ENCODE results near the gene PARP9.

PARP9 gene

DNA sequence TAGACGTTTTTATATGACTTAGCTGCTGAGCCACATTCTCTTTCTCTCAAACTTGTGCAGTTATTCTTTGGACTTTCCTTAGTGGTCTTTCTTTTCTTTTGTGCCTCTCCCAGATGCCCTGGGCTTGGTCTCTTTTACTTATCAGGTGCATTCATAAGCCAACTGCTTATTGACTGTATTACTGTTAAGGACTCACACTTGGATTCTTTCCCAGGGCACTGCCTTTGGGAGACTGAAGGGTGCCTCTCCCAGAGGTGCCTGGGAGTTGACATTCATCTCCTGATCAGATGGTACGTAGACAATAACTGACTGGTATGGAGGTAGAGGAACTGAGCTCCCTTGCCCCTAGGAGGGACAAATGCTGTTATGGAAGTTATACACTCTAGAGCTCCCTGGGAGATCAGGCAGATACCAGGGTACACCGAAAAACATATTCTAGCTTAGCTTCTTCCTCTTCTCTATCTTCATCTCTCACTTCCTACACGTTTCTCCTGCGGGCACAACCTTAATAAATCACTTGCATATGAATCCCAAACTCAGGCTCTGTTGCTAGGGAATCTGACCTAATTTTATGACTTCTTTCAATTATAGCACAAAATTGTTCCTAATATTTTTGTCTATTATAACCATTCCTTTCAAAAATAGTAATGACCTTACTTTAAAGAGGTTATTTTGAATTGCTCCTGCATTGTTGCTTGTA is 38.1 kb upstream of the PARP9 start:
- ATAC-seq (ENCODE audit: insufficient read depth, low read depth) = no peak
- Histone ChIP-seq H3K4me3 (ENCODE audit: low read depth in 1 of 2, low read length in 2 of 2) (no peak overlapping the region), H3K9me3 (ENCODE audit: insufficient read depth, low read length, severe bottlenecking) (no peaks in the 10 kb centered on the region)

DNA sequence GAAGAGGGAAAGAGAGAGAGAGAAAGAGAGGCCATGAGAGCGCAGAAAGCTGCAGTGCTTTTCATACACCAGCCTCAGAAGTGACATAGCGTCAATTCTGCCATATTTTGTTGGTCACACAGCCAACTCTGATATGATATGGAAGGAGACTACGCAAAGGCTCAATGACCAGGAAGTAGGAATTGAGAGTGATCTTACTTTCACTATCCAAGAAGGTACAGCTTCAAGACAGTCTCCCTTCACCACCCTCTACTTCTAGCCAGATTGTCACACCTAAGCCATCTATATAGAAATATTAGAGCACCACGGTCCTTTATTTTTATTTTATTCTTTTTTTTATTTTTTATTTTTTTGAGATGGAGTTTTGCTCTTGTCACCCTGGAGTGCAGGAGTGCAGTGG is 34.5 kb upstream of the PARP9 start:
- Histone ChIP-seq H3K9me3 (ENCODE audit: insufficient read depth, low read length, severe bottlenecking) (no peaks in the 10 kb centered on the region), H3K27ac (ENCODE audit: low read length) (0 out of 2 replicates have a peak overlapping the region, but pooled peaks have one; percentile 8), H3K36me3 (ENCODE audit: insufficient read depth, low read length) (no peaks in the 10 kb centered on the region), H3K79me2 (ENCODE audit: insufficient read depth, low read length) (no peaks in the 10 kb centered on the region), H2AFZ (ENCODE audit: low read depth, low read length) (no peak overlapping the region), H3K27me3 (ENCODE audit: insufficient read depth, low read length, poor library complexity) (no peaks in the 10 kb centered on the region), H3K4me1 (ENCODE audit: insufficient read depth, low read length) (peaks cover 5% of the 10 kb centered on the region; the same call in 1 of the 2 replicates), H4K20me1 (ENCODE audit: insufficient read depth, low read length) (no peaks in the 10 kb centered on the region), H3K4me3 (ENCODE audit: low read depth in 1 of 2, low read length in 2 of 2) (no peak overlapping the region), H3K4me2 (ENCODE audit: insufficient read depth, low read length) (no peak overlapping the region), H3K9ac (ENCODE audit: low read depth, low read length) (no peak overlapping the region)
- no peak for TF ChIP-seq EZH2 (IDR thresholded peaks at IDR 0.05; ENCODE audit: borderline replicate concordance, low read depth, low read length, severe bottlenecking)
- TF ChIP-seq, protein P1, sequence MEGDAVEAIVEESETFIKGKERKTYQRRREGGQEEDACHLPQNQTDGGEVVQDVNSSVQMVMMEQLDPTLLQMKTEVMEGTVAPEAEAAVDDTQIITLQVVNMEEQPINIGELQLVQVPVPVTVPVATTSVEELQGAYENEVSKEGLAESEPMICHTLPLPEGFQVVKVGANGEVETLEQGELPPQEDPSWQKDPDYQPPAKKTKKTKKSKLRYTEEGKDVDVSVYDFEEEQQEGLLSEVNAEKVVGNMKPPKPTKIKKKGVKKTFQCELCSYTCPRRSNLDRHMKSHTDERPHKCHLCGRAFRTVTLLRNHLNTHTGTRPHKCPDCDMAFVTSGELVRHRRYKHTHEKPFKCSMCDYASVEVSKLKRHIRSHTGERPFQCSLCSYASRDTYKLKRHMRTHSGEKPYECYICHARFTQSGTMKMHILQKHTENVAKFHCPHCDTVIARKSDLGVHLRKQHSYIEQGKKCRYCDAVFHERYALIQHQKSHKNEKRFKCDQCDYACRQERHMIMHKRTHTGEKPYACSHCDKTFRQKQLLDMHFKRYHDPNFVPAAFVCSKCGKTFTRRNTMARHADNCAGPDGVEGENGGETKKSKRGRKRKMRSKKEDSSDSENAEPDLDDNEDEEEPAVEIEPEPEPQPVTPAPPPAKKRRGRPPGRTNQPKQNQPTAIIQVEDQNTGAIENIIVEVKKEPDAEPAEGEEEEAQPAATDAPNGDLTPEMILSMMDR (IDR thresholded peaks at IDR 0.05; ENCODE audit: borderline replicate concordance, extremely low read depth, low read length, poor library complexity, severe bottlenecking) = no peak
- ATAC-seq (ENCODE audit: insufficient read depth, low read depth) (peak; percentile 71; the same call in 2 of the 3 replicates), DNase-seq (no peak)

More for the DNA sequence above, 38.1 kb upstream of the PARP9 start:
- no peak overlapping the region for H3K9ac ChIP-seq (ENCODE audit: low read depth, low read length)
- H3K79me2 ChIP-seq (ENCODE audit: insufficient read depth, low read length) = no peaks in the 10 kb centered on the region
- peaks cover 5% of the 10 kb centered on the region; the same call in 1 of the 2 replicates for H3K4me1 ChIP-seq (ENCODE audit: insufficient read depth, low read length)
- no peak for DNase-seq
- H3K27ac ChIP-seq (ENCODE audit: low read length) = no peak overlapping the region
- H3K27me3 ChIP-seq (ENCODE audit: insufficient read depth, low read length, poor library complexity) = no peaks in the 10 kb centered on the region
- no peaks in the 10 kb centered on the region for H4K20me1 ChIP-seq (ENCODE audit: insufficient read depth, low read length)
- H3K36me3 ChIP-seq (ENCODE audit: insufficient read depth, low read length) = no peaks in the 10 kb centered on the region
- TF ChIP-seq, protein P1 (IDR thresholded peaks at IDR 0.05; ENCODE audit: borderline replicate concordance, extremely low read depth, low read length, poor library complexity, severe bottlenecking) = no peak
- no peak for TF ChIP-seq EZH2 (IDR thresholded peaks at IDR 0.05; ENCODE audit: borderline replicate concordance, low read depth, low read length, severe bottlenecking)
- H3K4me2 ChIP-seq (ENCODE audit: insufficient read depth, low read length) = no peak overlapping the region
- no peak overlapping the region for H2AFZ ChIP-seq (ENCODE audit: low read depth, low read length)

DNA sequence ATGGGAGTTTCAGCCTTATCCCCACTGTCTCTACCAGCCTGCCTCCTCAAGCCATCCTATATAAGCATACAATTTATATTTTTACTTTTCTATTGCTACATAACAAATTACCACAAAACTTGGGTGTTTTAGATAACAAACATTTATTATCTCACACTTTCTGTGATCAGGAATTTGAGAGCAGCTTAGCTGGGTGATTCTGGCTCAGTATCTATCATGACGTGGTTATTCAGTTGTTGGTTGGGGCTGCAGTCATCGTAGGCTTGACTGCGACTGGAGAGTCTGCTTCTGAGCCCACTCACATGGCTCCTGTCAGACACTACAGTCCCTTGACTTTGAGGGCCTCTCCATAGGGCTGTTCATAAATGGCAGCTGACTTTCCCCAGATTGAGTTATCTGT is 34.1 kb upstream of the PARP9 start:
- Histone ChIP-seq H2AFZ (ENCODE audit: low read depth, low read length) (no peak overlapping the region), H3K4me2 (ENCODE audit: insufficient read depth, low read length) (no peak overlapping the region), H3K4me3 (ENCODE audit: low read depth in 1 of 2, low read length in 2 of 2) (no peak overlapping the region), H3K36me3 (ENCODE audit: insufficient read depth, low read length) (no peaks in the 10 kb centered on the region), H3K27me3 (ENCODE audit: insufficient read depth, low read length, poor library complexity) (no peaks in the 10 kb centered on the region), H3K4me1 (ENCODE audit: insufficient read depth, low read length) (peaks cover 5% of the 10 kb centered on the region; the same call in 1 of the 2 replicates), H3K79me2 (ENCODE audit: insufficient read depth, low read length) (no peaks in the 10 kb centered on the region), H4K20me1 (ENCODE audit: insufficient read depth, low read length) (no peaks in the 10 kb centered on the region), H3K9ac (ENCODE audit: low read depth, low read length) (no peak overlapping the region), H3K27ac (ENCODE audit: low read length) (no peak overlapping the region), H3K9me3 (ENCODE audit: insufficient read depth, low read length, severe bottlenecking) (no peaks in the 10 kb centered on the region)
- ATAC-seq (ENCODE audit: insufficient read depth, low read depth) (peak; percentile 31; the same call in 1 of the 3 replicates), DNase-seq (no peak)
- no peak for TF ChIP-seq EZH2 (IDR thresholded peaks at IDR 0.05; ENCODE audit: borderline replicate concordance, low read depth, low read length, severe bottlenecking)
- TF ChIP-seq, protein P1 (IDR thresholded peaks at IDR 0.05; ENCODE audit: borderline replicate concordance, extremely low read depth, low read length, poor library complexity, severe bottlenecking) = no peak

Measured in DND-41 (cell line).